ENCODE data around the gene ITGB2.
"Not testable (repeated sequence)": the region's sequence is repeated elsewhere in the genome, so short reads cannot be mapped to it uniquely, and the experiment has no call there.

The ITGB2 gene

DNA sequence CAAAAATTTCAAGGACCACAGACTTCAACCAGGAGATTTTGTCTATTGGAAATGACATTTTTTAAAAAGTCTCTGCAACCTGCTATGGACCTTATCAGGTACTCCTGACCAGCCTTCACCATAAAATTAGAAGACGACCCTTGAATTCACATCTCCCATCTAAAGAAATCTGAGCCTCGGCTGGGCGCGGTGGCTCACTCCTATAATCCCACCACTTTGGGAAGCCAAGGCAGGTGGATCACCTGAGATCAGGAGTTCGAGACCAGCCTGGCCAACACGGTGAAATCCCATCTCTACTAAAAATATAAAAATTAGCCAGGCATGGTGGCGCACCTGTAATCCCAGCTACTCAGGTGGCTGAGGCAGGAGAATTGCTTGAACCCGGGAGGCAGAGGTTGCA lies 41.5 kb downstream of the ITGB2 start:
- not testable (repeated sequence) for DNase-seq

DNA sequence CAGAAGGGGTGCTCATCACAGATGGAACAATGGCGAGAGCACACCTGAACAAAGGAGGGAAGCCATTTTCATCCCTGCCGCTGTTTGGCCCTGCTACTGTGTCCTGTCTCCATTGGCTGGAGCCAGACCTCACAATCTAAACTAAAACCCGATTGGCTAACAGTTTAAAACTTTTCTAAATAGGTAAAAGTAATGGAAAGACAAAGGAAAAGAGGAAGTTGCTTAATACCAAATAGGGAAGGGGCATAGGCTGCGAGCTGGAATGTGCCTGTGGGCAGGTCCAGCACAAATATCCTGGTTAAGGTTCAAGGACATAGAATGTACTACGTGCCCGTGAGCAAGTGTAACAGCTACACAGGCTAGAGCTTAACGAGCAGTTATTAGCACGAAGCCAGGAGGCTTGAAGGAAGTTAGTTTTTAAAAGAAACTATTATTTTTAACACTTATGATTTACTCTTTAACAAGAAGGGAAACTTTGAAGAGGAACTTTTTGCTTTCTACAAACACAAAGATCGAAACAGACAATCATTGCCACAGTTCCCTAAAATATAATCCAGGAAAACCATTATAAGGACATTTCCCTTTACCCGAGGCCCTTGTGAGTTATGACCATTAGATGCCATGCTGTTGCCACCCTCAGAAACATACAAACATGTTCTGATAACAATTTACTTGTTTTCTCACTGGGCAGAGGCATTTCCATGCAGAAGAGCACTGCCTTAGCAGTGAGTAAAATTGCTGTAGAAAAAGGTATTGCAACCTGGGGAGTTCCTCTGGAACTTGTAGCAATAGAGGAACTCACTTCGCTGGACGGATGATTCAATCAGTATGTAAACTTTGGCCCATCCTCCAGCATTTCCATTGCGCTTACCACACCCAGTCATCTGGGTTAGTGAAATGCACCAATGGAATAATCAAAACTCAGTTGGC lies 42.4 kb downstream of the ITGB2 start:
- DNase-seq, result no peak

DNA sequence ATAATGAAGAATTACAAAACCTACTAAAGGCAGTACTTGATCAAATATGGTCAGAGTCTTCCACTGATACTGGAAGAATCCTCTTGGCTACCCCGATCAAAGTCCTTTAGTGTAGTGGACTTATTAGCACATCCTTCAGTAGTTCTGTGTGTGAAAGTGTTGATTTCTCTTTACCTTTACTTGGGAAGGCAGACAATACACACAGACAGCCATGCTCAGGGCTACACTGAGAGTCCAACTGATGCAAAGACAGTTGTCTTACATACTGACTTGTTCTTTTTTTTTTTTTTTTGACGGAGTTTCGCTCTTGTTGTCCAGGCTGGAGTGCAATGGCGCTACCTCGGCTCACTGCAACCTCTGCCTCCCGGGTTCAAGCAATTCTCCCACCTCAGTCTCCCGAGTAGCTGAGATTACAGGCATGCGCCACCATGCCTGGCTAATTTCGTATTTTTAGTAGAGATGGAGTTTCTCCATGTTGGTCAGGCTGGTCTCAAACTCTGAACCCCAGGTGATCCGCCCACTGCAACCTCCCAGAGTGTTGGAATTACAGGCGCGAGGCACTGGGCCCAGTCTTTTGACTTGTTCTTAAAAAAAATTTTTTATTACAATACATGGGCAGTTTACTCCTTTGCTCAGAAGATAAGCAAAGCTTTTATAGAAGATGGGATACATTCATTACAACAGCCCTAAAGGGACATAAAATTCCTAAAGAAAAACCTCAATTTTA lies 43.7 kb downstream of the ITGB2 start:
- DNase-seq, result no peak

DNA sequence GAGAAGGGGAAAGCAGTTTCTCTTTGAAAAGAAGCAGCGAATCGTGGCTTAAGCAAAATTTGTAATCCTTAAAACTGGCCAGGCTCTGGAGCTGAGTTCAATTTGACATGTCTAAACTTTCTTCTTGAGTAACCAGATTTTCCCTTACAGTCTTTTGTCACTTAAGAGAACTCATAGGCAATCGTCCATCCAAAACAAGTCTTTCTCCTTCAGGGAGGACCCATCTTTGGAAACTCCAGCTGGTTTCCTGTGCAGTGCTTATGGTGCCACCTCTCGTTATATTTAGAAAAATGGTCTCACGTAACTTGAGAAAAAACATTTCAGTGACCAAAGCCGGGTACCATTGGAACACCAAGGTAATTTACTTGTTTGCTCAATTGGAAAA lies 45.4 kb downstream of the ITGB2 start:
- DNase-seq, result peak; percentile 47

DNA sequence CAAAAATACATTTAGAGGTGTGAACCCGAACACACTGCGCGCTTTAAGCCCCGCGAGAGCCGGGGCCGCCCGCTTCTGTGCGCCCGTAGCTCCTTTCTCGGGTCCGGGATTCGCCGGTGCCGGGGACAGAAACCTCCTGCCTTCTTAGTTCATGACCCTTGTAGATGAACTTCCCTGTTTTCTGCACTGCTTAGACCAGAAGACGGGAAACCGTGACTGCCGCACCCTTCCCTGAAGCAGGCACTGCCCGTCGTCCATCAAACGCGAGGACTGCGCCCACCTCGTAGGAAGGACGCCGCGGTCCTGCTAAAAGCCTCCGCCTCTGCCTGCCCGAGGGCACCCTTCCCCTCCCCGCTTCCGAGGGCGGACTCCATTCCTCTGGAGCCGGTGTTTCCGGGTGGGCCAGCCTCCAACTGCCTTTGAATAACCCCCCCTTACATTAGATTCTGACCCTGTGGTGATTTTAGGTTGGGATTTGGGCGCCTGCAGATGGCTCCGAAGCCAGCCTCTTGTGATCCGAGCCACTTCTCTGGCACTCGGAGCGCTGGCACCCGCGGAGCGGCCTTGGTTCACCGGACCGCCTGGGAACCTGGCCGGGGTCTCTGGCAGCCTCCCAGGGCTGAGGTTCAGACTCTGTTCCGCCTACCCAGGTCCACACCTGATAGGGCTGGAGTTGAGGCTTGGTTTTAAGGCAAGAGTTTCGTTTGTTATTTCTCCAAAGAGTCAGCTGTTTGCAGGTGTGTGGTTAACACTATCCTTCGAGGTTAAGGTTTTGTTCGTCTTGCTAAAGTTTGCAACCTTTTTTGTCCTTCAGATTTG lies 46.0 kb downstream of the ITGB2 start:
- DNase-seq, result peak; percentile 45

DNA sequence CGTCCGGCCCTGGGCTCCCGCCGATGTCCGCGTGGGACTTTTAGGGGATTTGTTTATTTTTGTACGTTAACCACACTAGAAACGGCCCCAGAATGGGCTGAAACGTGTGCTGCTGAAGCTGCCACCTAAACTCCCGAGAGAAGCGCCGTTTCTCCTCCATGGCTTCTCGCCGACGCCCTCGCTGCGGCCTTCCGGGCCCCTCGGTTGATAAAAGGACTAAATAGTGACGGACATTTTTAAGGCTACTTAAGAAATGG lies 46.5 kb downstream of the ITGB2 start:
- no peak for DNase-seq

DNA sequence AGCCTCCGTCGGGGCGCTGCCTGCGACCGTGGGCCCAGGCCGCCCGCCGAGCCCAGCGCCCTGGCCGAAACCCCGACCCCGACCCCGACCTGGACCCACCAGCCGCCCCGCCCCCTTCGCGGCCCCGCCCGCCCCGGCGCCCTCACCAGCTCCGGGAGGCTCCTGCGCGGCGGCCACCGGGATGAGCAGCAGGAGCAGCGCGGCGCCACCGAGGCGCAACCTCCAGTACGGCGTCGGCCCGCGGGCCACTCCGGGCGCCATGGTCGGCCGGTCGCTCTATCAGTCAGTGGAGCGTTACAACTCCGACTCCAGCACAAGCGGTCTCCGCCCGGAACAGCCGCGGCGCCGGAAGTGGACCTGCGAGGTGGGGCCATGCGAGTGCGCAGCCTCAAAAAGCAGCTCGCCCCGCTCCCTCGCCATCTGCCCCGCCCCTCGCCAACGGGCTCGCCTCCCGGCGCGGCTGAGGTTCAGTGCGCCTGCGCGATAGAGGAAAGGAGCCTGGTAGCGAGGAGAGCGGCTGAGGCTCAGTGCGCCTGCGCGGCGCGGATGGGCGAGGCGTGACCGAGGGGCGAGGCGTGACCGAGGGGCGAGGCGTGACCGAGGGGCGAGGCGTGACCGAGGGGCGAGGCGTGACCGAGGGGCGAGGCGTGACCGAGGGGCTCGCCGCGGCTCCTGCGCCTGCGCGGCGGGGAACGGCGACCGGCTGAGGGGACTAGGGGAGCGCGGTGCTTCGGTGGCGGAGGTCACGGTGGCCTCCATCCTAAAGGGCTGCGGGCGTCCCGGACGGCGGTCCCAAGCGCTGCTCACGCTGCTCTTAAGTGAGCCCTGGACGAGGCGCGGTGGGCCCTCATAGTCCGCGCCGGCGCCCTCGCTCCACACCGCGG lies 47.1 kb downstream of the ITGB2 start, which contains the start of gene PTTG1IP:
TSS of gene PTTG1IP (minus strand) at position 335 of the 884 bp plus-strand sequence. CDS start at position 261, 74 bp downstream.
- DNase-seq, result peak; percentile 100

DNA sequence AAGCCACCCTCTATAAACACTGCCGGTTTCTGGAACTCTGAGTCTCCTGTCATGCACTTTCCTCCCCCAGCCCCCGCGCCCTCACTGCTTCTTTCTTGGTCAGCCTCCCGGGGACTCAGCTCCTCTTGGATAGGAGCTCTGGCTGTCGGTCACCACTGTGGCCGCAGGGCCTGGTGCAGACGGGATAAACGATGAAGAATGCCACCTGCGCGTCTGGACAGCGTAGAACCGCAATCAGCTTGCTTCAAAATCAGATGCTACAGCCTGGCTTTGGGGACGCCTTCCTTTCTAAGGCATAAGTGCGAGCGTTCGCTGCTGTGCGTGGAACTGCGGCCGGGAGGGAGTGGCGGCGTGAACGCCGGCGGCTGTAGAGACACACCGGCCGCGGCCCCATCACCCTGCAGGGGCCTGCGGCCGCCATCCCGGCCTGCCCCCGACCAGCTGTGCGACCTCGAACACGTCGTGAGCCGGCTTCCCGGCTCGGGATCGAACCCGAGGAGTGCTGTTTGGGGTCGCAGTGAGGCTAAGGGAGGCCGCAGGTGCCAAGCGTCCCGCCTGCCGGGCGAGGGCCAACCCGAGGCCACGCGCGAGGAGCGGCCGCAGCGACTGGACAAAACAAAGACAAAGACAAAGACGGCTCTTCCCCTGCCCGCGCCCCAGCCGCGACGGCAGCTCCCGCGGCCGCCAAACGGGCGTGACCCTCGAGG lies 47.9 kb downstream of the ITGB2 start:
- DNase-seq, result no peak

DNA sequence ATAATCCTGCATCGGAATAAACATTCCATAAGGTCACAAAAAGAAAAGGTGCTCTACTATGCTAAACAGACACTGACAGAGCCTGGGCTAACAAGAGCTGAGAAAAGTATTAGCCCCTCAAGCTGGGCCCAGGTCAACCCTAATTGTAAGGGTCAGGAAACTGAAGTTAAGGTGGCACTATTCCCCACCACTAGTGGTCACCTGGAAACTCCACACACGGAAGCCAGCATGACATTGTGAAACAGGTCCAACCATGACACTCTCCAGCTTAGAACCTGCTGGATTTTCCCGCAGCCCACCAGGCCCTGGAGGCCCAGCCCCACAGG lies 48.4 kb downstream of the ITGB2 start:
- peak; percentile 27 for DNase-seq

DNA sequence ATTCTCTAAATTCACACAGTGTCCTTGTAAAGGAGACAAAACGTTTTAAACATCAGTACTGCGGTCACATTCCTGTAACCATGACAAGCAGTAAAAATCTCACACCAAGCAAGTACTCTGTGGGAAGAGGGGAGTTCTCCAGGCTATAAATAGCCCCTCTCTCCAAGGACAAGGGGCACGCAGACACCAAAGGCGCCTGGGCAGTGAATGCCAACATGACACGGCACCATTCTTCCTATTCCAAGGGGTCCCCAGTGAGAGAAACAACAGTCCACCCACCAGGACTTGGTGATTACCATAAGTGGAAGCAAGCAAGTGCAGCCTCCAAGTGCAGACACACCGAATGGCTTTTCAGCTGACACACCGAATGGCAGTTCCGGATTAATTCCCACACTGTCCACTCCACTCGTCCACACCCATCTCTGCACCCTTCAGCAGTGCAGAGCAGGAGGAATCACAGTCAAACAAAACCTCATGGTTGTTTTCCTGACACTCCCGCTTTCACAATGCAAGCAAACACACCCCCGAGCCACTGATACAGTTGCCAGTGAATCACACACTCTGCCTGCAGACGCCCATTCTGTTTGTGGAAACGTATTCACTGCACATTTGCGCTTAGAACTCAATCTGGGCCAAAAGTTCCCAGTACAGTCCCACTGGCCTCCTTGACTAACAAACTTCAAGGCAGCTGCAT lies 49.0 kb downstream of the ITGB2 start:
- no peak for DNase-seq

DNA sequence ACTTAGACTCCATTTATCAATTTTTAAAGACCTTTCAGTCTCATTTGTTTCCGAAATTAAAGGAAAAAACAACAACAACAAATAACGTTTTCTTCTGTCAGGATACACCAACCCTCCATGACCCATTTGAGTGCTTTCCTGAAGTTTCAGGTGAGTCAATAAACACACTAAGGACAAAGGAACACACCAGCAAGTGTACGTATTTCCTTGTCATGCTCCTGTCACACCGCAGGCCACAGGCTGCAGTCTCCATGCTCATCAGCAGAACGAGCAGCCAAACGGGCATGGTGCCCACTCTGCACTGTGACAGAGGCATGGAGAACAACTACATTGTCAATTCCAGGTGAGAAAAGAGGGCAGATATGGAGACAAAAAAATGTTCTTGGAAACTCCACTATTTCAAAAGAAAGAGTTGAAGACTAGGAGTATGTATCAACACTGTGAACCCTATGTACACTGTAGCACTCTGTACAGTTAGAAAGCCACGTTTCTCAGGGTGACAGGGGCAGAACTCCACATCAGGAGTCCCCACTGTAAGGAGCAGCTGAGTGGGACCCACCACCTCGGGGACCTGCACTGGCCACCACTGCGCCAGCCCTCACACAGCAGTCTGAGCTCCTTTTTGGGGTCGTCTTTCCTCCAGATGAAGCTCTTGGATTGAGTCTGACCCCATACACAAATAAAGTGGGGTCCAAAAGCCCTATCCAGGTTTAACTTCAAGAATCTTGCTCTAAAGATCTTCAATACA lies 49.8 kb downstream of the ITGB2 start:
- no peak for DNase-seq

DNA sequence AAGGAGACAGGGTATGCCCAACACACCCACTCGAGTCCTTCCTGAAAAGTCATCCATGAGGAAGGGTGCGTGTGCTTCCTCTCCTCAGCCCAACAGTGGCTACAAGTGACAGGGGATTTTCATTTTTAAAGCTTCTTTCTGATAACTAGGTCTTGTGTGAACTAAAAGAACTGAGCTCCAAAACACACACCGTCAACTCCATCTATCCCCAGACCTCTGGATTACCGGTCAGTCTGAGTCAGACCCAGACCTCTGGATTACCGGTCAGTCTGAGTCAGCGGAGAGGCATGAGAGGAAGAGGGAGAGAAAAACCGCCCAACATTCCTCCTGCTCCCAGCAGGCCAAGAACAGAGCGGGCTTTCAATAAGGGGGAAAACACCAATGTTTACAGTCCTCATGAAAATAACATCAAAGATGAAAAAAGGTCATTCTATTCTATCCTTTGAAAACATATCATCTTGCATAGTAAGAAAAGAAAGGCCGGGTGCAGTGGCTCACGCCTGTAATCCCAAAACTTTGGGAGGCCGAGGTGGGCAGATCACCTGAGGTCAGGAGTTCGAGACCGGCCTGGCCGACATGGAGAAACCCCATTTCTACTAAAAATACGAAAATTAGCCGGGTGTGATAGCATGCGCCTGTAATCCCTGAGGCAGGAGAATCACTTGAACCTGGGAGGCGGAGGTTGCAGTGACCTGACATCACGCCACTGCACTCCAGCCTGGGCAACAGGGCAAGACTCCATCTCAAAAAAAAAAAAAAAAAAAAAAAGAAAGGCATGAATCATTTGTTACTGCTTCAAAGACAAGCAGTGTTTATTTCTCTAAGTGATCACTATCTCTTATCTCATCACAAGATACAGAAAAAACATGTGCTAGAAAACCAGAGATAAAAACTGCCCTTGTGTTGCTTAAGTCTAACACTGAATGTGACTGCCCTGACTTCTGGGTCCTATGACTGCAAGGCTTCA lies 50.6 kb downstream of the ITGB2 start:
- DNase-seq, result peak; percentile 40

DNA sequence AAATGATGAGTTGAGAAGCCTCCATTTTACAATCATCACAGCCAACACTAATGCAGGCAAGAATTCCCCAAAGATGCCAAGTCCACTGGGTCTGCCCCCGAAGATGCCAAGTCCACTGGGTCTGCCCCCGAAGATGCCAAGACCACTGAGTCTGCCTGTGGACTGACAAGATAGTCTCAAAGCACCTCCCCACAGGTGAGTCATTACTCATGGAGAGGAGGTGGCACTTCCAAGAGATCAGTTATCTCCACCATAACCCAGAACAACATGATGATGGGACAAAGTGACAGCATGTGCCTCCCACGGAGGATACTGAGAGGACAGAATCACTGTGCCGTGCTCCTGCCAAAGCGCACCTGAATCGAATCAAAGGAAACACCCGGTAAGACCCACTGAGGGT lies 52.0 kb downstream of the ITGB2 start:
- DNase-seq, result no peak

DNA sequence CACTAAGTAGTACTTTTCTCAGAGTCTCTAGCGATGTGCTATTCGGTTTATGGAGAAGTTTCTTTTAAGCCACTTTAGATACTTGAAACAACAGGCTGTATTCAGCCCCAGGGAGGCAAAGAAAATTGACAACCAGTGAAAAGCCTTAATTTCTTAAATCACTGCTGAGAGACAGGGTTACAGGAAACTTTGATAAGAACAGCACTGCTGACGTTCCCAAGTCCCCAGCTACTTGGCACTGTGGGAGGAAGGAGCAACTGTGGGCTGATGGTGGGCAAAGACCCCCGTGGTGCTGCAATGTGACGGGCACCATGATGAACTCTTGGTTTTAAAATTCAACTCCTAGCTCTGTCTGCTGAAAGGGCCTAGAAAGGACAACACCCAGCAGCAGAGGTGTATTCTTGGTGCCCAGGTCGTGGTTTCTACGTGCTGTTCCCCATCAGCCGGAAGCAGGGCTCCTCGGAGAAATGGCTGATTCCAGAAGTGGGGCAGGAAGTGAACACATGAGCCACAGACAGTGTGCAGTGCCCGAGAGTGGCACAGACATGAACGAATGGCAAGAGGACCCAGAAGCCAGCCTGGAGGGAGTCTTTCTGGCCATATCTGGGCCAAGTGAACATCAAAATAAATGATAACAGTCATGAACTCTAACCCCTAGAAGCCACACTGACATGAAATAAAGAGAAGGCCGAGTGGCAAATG lies 52.5 kb downstream of the ITGB2 start:
- peak; percentile 66 for DNase-seq

DNA sequence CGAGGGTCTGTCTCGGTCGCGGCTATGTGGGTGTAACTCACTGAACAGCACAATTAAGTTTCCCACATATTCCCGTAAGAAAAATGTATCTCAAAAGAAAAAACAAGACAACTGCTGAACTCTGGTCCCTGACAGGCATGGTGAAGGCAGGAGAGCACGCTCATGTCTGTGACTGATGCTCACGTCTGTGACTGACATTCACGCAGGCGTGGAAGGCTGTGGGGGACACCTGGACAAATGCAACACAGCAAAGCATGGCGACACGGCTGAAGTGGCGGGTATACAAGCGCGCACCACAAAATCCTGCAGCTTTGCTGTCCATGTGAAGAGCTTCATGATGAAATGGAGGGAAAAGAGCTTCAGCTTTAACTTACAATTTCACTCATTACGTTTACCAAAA lies 53.2 kb downstream of the ITGB2 start:
- DNase-seq, result no peak

DNA sequence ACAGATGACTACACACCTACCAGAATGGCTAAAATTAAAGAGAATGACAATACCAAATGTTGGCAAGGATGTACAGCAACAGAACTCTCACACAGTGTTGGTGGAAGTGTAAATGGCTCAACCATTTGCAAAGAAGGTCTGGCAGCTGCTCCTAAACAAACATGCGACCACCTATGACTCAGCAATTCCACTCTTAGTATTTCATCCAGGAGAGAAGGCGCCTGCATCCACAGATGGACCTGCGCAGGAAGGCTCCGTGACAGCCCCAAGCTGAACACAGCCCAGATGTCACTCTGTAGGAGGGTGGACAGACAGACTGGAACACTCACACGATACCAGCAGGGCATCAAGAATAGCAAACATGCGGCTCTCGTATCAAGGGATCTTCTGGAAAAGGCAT lies 53.9 kb downstream of the ITGB2 start:
- DNase-seq, result no peak

DNA sequence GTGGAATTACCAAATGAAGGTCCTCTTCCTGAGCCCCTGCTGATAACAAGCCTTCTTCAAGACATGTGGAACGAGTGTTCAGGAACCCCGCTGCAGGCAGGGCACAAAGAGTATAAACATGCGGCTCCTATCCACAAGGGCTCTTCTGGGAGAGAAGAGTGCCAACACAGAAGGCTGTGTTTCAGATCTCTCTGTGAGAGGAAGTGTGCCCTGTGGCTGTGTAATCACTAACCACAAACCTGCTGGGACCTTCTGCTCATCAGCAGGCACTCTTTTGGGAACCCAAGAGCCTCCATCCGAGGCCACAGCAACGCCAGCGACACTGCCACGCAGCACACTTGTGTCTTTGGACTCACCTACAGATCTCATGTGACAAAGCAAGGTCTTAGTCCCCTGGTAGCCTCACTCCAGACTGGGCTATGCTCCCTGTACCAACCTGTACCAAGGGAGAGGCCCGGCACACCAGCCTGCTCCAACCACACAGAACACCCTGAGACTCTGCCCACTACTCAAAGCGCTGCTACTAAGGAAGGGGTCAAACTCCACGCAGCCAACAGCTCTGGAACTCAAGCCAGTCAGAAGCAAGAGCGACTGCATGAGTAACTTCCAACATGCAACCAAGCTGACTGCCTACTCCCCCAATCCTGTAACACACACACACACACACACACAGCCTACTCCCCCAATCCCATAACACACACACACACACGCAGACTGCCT lies 55.0 kb downstream of the ITGB2 start:
- DNase-seq, result peak; percentile 41

Data from CD4-positive, alpha-beta T cell treated with Interleukin-12 subunit alpha and Interleukin-12 subunit beta, for 1 hour (primary cell).